HCT116 (cell line): ENCODE measurements around the gene NOL4L. TPM values are rescaled to one million over a fixed set of nuclear protein-coding genes. Genes with fewer than 3 reads are reported as not detected.

ENCODE experiments used
- ATAC-seq: fragments of 200-7000 bp; cut with Tn5 transposase; 2 replicates; pipeline ENCODE4 v1.9.1; 2020; ENCODE audit warnings: mild to moderate bottlenecking, moderate library complexity
- BruUV-seq: library from RNA; stranded (reverse); fragments of 400-500 nt; replicated peaks from 2 replicates; lab custom pipeline; 2021; lab: Mats Ljungman, UMichigan
- CTCF ChIA-PET: fragments of 300-600 bp; sonication (Branson Sonifier 250); formaldehyde crosslinking; loops from one replicate; lab custom pipeline; 2021; ENCODE audit warnings: antibody characterized with exemption; lab: Charles Lee
- POLR2A ChIA-PET: fragments of 300-600, 350-600 bp; sonication (Branson Sonifier 250); formaldehyde crosslinking; loops from one replicate; lab custom pipeline; 2021; ENCODE audit warnings: antibody characterized with exemption; lab: Charles Lee
- RAD21 ChIA-PET, 2 experiments: fragments of 300-600 bp; sonication (Branson Sonifier 250); formaldehyde crosslinking; loops; one replicate each; lab custom pipeline; 2023; ENCODE audit warnings: low total read pairs in 2 of 2; ENCODE audit not compliant: uncharacterized antibody in 2 of 2, unreplicated experiment in 2 of 2, low non-redundant PET in 1 of 2; lab: Charles Lee
- DNase-seq: peaks from one replicate; pipeline ENCODE4 v3.0.0-alpha.2; 2010; ENCODE audit warnings: low read depth, low spot score
- H2AFZ ChIP-seq: fragments of 200-600 bp; shearing (Covaris generic), sonication (generic); 2 replicates; pipeline ENCODE4 v1.6.1; 2017; ENCODE audit warnings: low read depth, mixed run types, mixed read lengths, antibody characterized with exemption, low read length; ENCODE audit not compliant: poor library complexity, severe bottlenecking
- H3K27ac ChIP-seq: 2 replicates; pipeline ENCODE4 v1.5.1; 2012; ENCODE audit warnings: low read depth, low read length
- H3K27me3 ChIP-seq: fragments of 200-600 bp; sonication (generic); 2 replicates; pipeline ENCODE4 v1.6.1; 2016; ENCODE audit warnings: mixed run types, low read length, mixed read lengths; ENCODE audit not compliant: insufficient read depth
- H3K36me3 ChIP-seq, 2 experiments: fragments of 200-500 bp in 1 of 2; fragments of 200-600 bp in 1 of 2; sonication (Bioruptor generic) in 1 of 2; sonication (generic) in 1 of 2; 2 replicates each; pipeline versions ENCODE4 v1.5.1 to v1.6.1; 2014 to 2016; ENCODE audit warnings: low read length in 2 of 2, inconsistent platforms in 1 of 2, mixed read lengths in 1 of 2, mixed run types in 1 of 2; ENCODE audit not compliant: insufficient read depth in 2 of 2, control insufficient read depth in 1 of 2
- H3K4me1 ChIP-seq, 2 experiments: fragments of 200-600 bp in 1 of 2; sonication (generic) in 1 of 2; 2 replicates each; pipeline versions ENCODE4 v1.5.1 to v1.6.1; 2012 to 2017; ENCODE audit warnings: low read length in 2 of 2, inconsistent platforms in 1 of 2, mild to moderate bottlenecking in 1 of 2, mixed read lengths in 1 of 2, mixed run types in 1 of 2, moderate library complexity in 1 of 2; ENCODE audit not compliant: insufficient read depth in 2 of 2, control insufficient read depth in 1 of 2
- H3K4me2 ChIP-seq: fragments of 200-600 bp; sonication (generic); 2 replicates; pipeline ENCODE4 v1.6.1; 2017; ENCODE audit warnings: mixed run types, low read length, mixed read lengths
- H3K4me3 ChIP-seq, 2 experiments: fragments of 200-600 bp in 1 of 2; sonication (generic) in 1 of 2; replicated peaks in 1 of 2; 2 replicates each; pipeline ENCODE4 v1.5.1; 2011 to 2016; ENCODE audit warnings: low read length in 2 of 2, control low read depth in 1 of 2, low read depth in 1 of 2, mild to moderate bottlenecking in 1 of 2, mixed read lengths in 1 of 2, mixed run types in 1 of 2
- H3K79me2 ChIP-seq: fragments of 200-600 bp; sonication (generic); 2 replicates; pipeline ENCODE4 v1.6.1; 2017; ENCODE audit warnings: mild to moderate bottlenecking, mixed run types, low read length, moderate library complexity, mixed read lengths; ENCODE audit not compliant: insufficient read depth
- H3K9ac ChIP-seq: fragments of 200-600 bp; sonication (generic); 2 replicates; pipeline ENCODE4 v1.6.1; 2016; ENCODE audit warnings: low read length, mixed read lengths
- H3K9me2 ChIP-seq: fragments of 200-600 bp; sonication (generic), shearing (Covaris generic); 2 replicates; pipeline ENCODE4 v1.6.1; 2017; ENCODE audit warnings: mixed run types, mild to moderate bottlenecking, moderate library complexity; ENCODE audit not compliant: insufficient read depth
- H3K9me3 ChIP-seq, 2 experiments: fragments of 200-500 bp in 1 of 2; fragments of 200-600 bp in 1 of 2; sonication (Bioruptor generic) in 1 of 2; sonication (generic) in 1 of 2; 2 replicates each; pipeline ENCODE4 v1.6.1; 2014 to 2017; ENCODE audit warnings: low read length in 2 of 2, mixed read lengths in 2 of 2, inconsistent platforms in 1 of 2, low read depth in 1 of 2, mild to moderate bottlenecking in 1 of 2, mixed run types in 1 of 2, moderate library complexity in 1 of 2; ENCODE audit not compliant: control insufficient read depth in 1 of 2, insufficient read depth in 1 of 2
- H4K20me1 ChIP-seq: fragments of 200-600 bp; sonication (generic), shearing (Covaris generic); 2 replicates; pipeline ENCODE4 v1.6.1; 2017; ENCODE audit warnings: mixed run types, mild to moderate bottlenecking, moderate library complexity; ENCODE audit not compliant: insufficient read depth
- CEBPB ChIP-seq: IDR thresholded peaks from 2 replicates; pipeline ENCODE4 v1.6.1; 2012; ENCODE audit warnings: low read depth
- EGR1 ChIP-seq: IDR thresholded peaks from 2 replicates; pipeline ENCODE4 v1.6.1; 2012; ENCODE audit warnings: low read depth
- FOSL1 ChIP-seq: IDR thresholded peaks from 2 replicates; pipeline ENCODE4 v1.6.1; 2012; ENCODE audit warnings: low read depth
- JUND ChIP-seq: IDR thresholded peaks from 2 replicates; pipeline ENCODE4 v1.6.1; 2012
- POLR2AphosphoS5 ChIP-seq: IDR thresholded peaks from 2 replicates; pipeline ENCODE4 v1.6.1; 2011; ENCODE audit warnings: mild to moderate bottlenecking, low read depth, low read length, moderate library complexity
- RAD21 ChIP-seq: IDR thresholded peaks from 2 replicates; pipeline ENCODE4 v1.6.1; 2012; ENCODE audit warnings: low read depth, mild to moderate bottlenecking
- SIN3A ChIP-seq: IDR thresholded peaks from 2 replicates; pipeline ENCODE4 v1.6.1; 2012; ENCODE audit warnings: low read depth
- SP1 ChIP-seq: IDR thresholded peaks from 2 replicates; pipeline ENCODE4 v1.6.1; 2012; ENCODE audit warnings: low read depth
- SRF ChIP-seq: IDR thresholded peaks from 2 replicates; pipeline ENCODE4 v1.6.1; 2012; ENCODE audit warnings: low read depth
- TCF7L2 ChIP-seq: IDR thresholded peaks from 2 replicates; pipeline ENCODE4 v1.7.0; 2011; ENCODE audit warnings: borderline replicate concordance, inconsistent platforms; ENCODE audit not compliant: insufficient read depth, insufficient read length; ENCODE audit errors: extremely low read depth
- YY1 ChIP-seq: IDR thresholded peaks from 2 replicates; pipeline ENCODE4 v1.6.1; 2011; ENCODE audit warnings: low read length, low read depth, moderate library complexity, mild to moderate bottlenecking; ENCODE audit not compliant: insufficient replicate concordance; ENCODE audit errors: extremely low read depth
- ZFX ChIP-seq: fragments of 450-650 bp; IDR thresholded peaks from 2 replicates; pipeline ENCODE4 v1.6.1; 2017
- intact Hi-C: fragments of 100-400 bp; cut with micrococcal nuclease; formaldehyde crosslinking; loops from 2 replicates; pipeline ENCODE4 v1.10.0; 2022
- total RNA-seq: library from RNA; stranded (reverse); gene quantifications from one replicate; pipeline ENCODE4 v1.2.1, GENCODE V29; 2021; ENCODE audit not compliant: unreplicated experiment
- TF ChIP-seq, protein P1 (sequence below): IDR thresholded peaks from 2 replicates; pipeline ENCODE4 v1.6.1; 2011; ENCODE audit warnings: mild to moderate bottlenecking, low read length, moderate library complexity; ENCODE audit not compliant: insufficient replicate concordance; ENCODE audit errors: extremely low read depth

The NOL4L gene
- total RNA-seq, 1 experiment from 2014 or later: 5.9 TPM

DNA sequence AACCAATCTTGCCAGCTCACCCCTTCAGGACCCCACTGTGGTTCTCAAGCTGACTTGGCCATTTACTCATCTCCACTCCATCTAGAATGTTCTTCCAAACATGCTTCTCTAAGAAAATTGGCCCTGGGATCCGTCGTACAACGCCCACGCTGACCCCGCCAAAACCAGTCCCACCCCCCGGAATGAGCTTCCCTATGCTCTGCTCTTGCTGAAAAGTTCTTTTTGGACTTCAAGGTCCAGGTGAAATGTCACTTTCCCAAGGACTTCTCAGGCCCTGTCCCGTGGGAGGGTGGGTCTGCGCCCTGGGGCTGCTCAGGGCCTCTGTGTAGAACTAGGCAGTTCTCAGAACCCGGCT is 9.9 kb downstream of the NOL4L start:
- Histone ChIP-seq H3K36me3 (no peaks in the 10 kb centered on the region), H3K79me2 (no peaks in the 10 kb centered on the region; the same call in 1 of the 2 replicates), H2AFZ (no peak overlapping the region), H3K9me2 (no peaks in the 10 kb centered on the region), H3K9me3 (no peaks in the 10 kb centered on the region), H3K27me3 (no peaks in the 10 kb centered on the region), H3K9ac (0 out of 2 replicates have a peak overlapping the region, but pooled peaks have one; percentile 21), H4K20me1 (no peaks in the 10 kb centered on the region), H3K27ac (peak overlapping the region; percentile 39; the same call in 1 of the 2 replicates), H3K4me2 (peak overlapping the region; percentile 68), H3K4me1 (peaks cover 37 to 41% of the 10 kb centered on the region in 2 experiments)
- ATAC-seq (no peak), DNase-seq (no peak)
- RAD21 ChIA-PET: no interaction called here
- no TSS peak for BruUV-seq
- CTCF ChIA-PET: interaction anchor here (1.1 kb wide), 1 partner anchor 77 kb away, joined by 3 read pairs; no protein-coding TSS in a partner anchor
- POLR2A ChIA-PET: no interaction called here
- TF ChIP-seq YY1: no peak
- TF ChIP-seq, all 23 proteins: peak for 0
- intact Hi-C loops: no loop called here
- H3K4me3 ChIP-seq: no peak overlapping the region

DNA sequence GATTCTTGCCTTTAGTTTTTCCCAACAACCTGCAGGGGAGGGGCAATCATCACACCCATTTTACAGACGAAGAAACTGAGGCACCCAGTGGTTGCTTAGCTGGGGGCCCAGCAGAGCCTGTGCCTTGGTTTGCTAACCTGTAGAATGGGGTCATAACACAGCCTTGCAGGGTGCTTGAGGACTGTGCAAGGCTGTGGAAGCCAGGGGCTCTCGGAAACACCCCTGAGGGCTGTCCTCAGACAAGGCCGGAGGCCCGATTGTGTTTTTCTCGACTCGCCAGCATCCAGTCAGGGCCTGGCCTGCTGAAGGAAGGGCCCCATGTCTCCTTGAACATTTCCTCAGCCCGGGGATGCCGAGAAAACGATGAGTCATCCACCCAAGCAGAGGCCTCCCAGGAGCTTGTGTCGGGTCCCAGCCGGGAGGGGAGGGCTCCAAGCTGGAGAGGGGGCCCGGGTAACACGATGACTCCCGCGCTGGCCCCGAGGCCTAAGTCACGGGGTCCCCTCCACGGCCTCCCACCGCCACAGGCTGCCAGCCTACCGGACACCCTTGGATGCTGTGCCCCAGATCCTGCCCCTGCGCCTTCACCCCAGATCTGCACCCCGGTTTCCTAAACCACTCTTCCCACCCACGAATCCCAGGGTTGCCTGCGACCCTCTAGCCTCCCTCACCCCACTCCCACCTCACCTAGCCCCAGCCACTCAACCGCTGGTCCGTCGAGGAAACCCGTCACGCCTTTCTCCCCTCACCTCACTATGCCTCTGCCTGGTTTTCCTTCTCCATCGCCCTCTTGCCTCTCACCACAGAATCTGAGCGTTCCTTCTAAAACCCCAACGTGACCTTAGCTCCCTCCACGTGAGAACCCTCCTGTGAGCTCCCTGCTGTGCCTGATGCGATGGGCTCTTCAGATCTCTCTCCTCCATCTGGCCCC is 10.6 kb downstream of the NOL4L start:
- H3K36me3 ChIP-seq: no peaks in the 10 kb centered on the region
- H3K9me2 ChIP-seq: no peaks in the 10 kb centered on the region
- H2AFZ ChIP-seq: no peak overlapping the region
- H3K79me2 ChIP-seq: no peaks in the 10 kb centered on the region; the same call in 1 of the 2 replicates
- 0 out of 2 replicates have a peak overlapping the region, but pooled peaks have one; percentile 21 for H3K9ac ChIP-seq
- CTCF ChIA-PET: interaction anchor here (1.1 kb wide), 1 partner anchor 78 kb away, joined by 3 read pairs; no protein-coding TSS in a partner anchor
- H3K9me3 ChIP-seq: no peaks in the 10 kb centered on the region
- H3K4me3 ChIP-seq: peak overlapping the region in 1 of 2 experiments; percentile 15; a peak in 1 of 4 replicates
- no peak for DNase-seq
- H3K27me3 ChIP-seq: no peaks in the 10 kb centered on the region
- peak overlapping the region; percentile 68 for H3K4me2 ChIP-seq
- peak; percentile 52 for ATAC-seq
- RAD21 ChIA-PET: no interaction called here
- no TSS peak for BruUV-seq
- intact Hi-C loops: no loop called here
- no peaks in the 10 kb centered on the region for H4K20me1 ChIP-seq
- POLR2A ChIA-PET: interaction anchor here (0.6 kb wide), 1 partner anchor 722 kb away, joined by 4 read pairs; no protein-coding TSS in a partner anchor
- H3K4me1 ChIP-seq: peaks cover 44 to 47% of the 10 kb centered on the region in 2 experiments
- H3K27ac ChIP-seq: peak overlapping the region; percentile 39; the same call in 1 of the 2 replicates
- TF ChIP-seq SRF: no peak
- no peak for TF ChIP-seq SIN3A
- no peak for TF ChIP-seq JUND
- TF ChIP-seq CEBPB: no peak
- TF ChIP-seq RAD21: no peak
- no peak for TF ChIP-seq EGR1
- no peak for TF ChIP-seq POLR2AphosphoS5
- TF ChIP-seq SP1: no peak
- TF ChIP-seq TCF7L2: no peak
- TF ChIP-seq, protein P1, sequence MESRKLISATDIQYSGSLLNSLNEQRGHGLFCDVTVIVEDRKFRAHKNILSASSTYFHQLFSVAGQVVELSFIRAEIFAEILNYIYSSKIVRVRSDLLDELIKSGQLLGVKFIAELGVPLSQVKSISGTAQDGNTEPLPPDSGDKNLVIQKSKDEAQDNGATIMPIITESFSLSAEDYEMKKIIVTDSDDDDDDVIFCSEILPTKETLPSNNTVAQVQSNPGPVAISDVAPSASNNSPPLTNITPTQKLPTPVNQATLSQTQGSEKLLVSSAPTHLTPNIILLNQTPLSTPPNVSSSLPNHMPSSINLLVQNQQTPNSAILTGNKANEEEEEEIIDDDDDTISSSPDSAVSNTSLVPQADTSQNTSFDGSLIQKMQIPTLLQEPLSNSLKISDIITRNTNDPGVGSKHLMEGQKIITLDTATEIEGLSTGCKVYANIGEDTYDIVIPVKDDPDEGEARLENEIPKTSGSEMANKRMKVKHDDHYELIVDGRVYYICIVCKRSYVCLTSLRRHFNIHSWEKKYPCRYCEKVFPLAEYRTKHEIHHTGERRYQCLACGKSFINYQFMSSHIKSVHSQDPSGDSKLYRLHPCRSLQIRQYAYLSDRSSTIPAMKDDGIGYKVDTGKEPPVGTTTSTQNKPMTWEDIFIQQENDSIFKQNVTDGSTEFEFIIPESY: no peak
- TF ChIP-seq FOSL1: no peak
- no peak; the same call in 1 of the 2 replicates for TF ChIP-seq ZFX
